ENCODE results near the gene LRRN2.
"Not testable (repeated sequence)": the region's sequence is repeated elsewhere in the genome, so short reads cannot be mapped to it uniquely, and the experiment has no call there.

The LRRN2 gene

DNA sequence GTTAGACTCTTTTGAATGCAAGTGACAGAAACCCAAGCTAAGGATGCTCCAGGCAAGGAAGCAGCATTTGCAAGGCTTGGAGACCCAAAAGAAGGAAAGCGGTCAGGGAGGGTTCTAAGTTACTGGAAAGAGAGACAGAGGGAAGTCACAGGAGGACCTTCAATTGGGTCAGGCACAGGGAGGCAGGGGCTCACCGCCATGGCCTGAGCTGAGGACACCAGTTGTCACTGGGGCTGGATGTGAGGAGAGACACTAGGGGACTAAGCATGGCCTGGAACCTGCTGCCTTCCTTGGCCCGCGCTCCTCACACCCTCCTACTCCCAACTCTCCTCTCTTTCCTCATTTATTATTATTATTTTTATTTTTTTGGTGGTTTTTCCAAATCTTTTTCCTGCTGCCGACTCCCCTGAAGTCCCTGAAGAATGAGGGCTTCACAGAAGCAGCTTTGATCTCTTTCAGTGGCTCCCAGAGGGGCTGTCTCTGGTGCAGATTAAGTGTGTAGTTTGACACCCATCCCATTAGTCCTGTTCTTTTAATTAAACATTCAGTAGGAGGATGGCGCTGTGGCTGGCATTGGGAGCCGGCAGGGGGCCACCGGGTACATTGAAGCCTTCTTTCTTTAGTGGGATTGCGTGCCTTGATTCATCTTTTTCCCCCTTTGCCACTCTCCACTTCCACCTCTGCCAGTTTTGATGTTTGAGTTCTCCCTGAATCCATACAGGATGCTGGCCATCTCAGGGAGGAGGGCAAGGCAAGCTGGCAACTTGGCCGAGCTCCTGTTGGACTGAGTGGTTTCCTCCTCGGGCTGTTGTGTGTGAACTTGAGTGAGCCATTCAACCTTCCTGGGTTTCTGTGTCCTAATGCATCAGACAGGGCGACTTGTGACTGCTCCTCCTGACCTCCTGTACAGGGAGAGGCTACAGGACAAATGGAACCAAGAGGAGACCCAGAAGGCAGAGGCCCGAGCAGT is 110.0 kb downstream of the LRRN2 start:
- DNase-seq (ENCODE audit: low read depth in 2 of 2), result no peak

DNA sequence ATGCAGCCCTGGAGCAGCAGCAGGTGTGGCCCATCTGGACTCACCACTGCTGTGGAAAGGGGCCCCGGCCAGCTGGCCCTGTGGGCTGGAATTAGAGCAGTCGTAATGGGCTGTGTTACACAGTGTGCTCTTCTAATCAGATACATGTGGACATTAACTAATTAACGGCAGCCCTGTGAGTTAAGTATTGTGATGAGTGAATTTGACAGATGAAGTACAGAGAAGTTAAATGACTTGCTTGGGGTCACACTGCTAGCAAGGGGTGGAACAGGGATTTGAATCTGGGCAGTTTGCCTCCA is 110.7 kb downstream of the LRRN2 start:
- DNase-seq (ENCODE audit: low read depth in 2 of 2), result no peak

DNA sequence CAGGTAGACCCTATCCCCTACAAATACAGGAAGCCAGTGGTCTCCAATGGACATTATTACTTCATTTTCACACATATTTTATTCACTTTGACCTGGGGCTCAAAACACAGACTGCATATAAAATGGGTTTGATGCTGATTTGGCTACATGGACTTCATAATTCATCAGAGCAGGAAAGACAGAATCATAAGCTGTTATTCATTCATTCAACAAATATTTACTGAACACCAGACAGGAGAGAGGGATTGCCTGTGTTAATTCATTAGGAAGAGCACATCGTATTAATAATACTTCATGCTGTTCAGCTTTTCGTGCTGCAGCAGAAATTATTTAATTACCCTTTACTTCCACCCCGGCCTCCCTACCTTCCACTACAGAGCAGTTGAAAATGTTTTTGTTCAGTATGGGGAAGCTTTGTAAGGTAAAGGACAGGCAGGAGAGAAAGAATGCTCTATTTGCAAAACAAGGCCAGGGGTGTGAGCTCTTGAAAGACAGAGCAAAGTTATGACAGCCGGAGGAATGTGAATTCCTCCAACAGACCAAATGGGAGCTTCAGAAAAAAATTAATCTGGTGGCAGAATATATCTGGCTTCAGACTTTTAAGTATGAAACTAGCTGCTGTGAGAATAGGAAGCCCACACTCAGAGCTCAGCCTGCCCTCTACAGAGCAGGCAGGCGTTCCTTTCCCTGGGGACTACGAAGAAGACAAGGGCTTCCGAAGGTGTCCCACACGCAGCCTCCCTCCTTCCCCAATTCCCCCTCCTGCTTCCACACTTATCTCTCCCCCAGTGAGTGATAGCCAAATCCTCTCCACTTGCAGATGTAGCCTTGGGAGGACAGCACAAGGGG is 111.3 kb downstream of the LRRN2 start:
- DNase-seq (ENCODE audit: low read depth in 2 of 2), result no peak

DNA sequence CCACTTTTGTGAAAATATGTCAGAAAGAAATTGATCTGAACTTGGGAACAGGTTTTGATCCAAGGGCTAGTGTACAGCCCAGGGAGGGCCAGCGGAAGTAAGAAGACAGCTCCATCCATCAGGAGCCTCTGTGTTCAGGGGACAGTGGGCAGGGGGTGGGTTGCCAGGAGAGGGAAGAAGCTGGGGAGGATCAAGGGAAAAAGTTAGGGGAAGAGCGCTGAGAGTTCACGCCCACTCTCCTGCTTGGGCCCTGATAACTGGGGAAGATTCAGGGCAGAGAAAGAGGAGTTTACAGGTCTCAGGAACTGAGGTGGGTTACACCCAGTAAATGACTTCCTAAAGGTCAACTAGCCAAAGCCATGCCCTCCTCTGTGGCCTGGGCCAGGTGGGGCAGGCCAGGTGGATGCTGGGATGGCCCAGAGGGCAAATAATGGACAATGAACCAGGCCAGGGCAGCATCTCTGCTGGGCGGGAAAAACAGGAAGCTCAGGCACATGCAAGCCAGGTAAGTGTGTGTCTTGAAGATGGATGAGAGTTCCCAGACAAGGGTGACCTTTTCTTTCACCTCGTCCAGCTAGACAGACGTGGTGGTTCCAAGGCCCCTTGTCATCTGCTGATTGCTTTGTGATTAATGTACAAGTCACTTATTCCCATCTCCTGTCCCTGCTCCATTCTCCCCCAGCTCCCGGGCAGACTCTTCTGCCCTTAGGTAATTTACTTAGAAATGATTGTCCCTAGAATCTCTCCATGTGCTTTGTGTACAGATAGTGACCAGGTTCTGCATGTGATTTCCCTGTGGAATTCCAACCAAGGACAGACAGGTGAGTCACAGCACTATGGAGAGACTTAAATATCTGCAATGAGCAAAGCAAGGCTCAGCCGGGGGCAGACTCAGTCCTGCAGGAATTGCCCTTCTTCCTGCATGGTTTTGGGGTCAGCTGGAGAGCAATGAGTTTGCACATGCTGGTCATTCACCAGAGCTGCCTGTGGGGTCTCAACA is 112.3 kb downstream of the LRRN2 start:
- DNase-seq (ENCODE audit: low read depth in 2 of 2), result no peak

DNA sequence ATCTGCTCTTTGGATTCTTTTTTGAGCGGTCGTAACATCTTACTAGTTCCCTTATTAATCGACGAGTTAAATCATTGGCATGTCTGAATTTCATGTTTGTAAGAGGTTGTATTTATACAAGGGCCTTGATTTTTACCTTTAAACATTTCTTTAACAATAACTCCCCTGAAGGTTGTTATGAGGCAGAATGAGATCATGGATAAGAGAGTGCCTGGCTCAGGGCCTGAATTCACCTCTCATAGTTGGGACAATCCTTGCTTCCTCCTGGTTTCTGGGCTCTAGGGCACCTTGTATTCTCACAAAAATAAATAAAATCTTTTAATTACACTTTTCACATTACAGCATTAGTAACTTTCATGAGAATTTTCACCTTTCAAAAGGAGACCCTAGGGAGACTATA is 113.9 kb downstream of the LRRN2 start:
- DNase-seq (ENCODE audit: low read depth in 2 of 2), result no peak

DNA sequence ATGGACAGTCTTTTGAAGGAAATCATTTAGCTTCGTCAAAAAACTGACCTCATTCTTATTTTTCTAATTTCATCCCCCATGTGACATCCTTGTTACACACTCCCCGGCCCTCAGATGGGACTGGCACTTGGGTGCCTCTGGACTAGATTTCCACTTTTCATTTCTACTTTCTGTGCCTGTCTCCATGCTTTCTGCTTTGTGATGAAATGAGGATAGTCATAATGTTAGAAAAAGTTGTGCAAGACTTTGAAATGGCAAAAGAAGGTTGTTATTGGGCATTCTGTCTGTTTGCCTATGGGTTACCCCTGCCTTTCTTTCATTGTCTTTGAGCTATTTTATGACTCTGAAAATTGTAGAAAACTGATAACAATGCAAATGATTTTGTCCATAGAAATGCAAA is 114.4 kb downstream of the LRRN2 start:
- no peak for DNase-seq (ENCODE audit: low read depth in 2 of 2)

DNA sequence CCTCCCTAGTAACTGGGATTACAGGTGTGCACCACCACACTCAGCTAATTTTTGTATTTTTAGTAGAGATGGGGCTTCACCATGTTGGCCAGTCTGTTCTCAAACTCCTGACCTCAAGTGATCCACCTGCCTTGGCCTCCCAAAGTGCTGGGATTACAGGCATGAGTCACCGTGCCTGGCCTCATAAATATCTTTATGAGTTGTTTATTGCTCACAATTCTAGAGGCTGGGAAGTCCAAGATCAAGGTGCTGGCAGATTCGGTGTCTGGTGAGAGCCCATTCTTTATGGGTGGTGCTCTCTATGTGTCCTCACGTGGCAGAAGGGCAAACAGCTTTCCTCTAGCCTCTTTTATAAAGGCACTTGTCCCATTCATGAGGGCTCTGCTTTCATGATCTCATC is 115.5 kb downstream of the LRRN2 start:
- DNase-seq (ENCODE audit: low read depth in 2 of 2), result not testable (repeated sequence)

DNA sequence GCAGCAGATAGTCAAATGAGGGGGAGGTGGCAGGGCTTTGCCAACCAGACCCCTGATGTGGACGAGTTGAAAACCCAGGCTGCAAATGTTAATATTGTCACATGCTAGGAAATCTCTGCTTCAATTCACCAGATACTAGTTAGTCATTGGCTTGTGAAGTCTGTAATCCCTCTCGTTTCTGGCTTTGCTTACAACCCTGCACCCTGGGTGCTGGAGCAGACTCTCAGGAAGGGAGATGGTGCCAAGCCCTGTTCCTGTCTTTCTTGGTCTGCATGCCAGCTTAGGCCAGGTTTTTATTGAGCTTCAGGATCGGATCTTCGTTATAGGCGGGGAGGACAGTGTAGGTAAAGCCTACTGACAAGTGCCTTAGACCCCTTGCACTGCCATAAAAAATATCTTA is 116.1 kb downstream of the LRRN2 start:
- no peak for DNase-seq (ENCODE audit: low read depth in 2 of 2)

DNA sequence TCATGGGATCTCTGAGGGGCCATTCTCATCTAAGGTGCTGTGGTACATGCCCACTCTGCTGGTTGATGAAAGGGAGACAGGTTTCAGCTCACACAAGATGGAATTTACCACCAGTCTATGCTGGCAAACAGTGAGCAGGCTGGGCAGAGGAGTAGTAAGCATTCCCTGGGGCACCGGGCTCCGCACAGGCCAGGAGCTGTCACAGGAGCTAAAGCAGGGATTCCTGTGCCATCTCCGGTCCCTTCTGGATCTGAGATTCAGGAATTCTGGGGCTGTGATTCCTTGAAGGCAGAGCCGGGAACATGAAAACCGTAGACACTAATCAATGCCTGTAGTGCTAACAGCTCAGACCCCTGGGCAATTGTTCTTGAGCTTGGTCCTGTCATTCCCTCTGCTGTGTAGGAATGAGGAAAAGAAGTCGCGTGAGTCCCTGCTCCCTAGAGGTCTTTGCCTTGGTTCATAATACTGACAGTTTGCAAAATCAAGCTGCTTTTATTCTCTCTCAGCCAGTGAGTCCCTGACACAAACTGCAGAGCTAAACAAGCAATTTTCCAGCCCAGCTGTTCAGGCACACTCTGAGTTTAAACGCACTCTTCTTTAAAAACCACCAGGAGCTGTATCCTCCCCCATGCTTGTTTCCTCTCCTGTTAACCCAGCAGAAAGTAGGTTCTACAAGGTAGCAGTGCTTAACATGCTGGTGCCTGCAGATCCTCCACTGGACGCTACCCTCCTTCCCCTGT is 116.8 kb downstream of the LRRN2 start:
- no peak for DNase-seq (ENCODE audit: low read depth in 2 of 2)
